Stimulated activated CD4-positive, alpha-beta T cell treated with anti-CD3 and anti-CD28 coated beads, Interleukin-4, amount 100 ng/mL, for 1 hour (primary cell): ENCODE results near the gene UNC45A.
A peak's percentile ranks its signal among the peaks of the same experiment; 100 is the strongest.
"Not testable (repeated sequence)": the region's sequence is repeated elsewhere in the genome, so short reads cannot be mapped to it uniquely, and the experiment has no call there.

Source experiments
- DNase-seq: peaks from one replicate; pipeline ENCODE4 v3.0.0-alpha.2; 2020

Gene UNC45A

GRCh38 chr15:90918034-90918788, 16.9 kb upstream of the UNC45A start:
- no peak for DNase-seq

- no peak for DNase-seq
Measured at GRCh38 chr15:90918835-90919234, 16.2 kb upstream of the UNC45A start.

- no peak for DNase-seq
Measured at GRCh38 chr15:90921887-90922286, 13.2 kb upstream of the UNC45A start.

DNA sequence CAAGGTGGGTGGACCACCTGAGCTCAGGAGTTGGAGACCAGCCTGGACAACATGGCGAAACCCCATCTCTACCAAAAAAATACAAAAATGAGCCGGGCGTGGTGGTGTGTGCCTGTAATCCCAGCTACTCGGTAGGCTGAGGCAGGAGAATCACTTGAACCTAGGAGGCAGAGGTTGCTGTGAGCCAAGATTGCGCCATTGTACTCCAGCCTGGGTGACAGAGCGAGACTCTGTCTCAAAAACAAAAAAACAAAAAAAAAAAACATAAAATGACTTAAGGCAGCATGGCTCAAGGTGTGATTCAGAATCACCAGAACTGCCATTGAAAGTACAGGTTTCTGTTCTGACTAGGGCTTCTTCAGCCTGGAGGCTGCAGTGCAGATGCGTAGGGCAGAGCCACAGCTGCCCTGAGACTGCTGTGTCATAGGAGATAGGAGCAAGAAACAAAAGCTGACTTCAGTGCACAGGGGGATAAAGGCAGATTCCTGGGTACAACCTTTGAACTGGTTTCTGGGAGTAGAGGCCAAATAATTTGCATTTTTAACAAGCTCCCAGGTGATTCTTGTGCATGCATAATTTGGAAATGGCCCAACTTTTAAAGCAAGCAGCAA, 12.3 kb upstream of the UNC45A start:
- not testable (repeated sequence) for DNase-seq

DNA sequence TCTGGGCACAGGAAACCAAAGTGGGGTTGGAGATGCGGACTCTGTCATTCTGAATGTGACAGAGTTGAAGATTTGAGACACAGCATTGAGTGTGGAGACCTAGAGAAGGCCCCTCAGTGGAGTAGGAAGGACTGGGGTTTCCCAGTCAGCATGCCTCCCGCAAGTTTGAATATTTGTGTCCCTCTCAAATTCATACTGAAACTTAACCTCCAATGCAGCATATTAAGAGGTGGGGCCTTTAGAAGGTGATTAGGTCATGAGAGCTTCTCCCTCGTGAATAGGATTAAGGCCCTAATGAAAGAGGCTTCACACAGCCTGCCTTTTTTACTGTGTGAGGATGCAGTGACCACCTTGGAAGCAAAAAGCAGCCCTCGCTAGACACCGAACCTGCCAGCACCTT, 10.7 kb upstream of the UNC45A start:
- DNase-seq = no peak

- not testable (repeated sequence) for DNase-seq
Measured at GRCh38 chr15:90926766-90927165, 8.3 kb upstream of the UNC45A start.

GRCh38 chr15:90928106-90928505, 7.0 kb upstream of the UNC45A start:
- DNase-seq = not testable (repeated sequence)

GRCh38 chr15:90929246-90930019, 5.7 kb upstream of the UNC45A start:
- no peak for DNase-seq

DNA sequence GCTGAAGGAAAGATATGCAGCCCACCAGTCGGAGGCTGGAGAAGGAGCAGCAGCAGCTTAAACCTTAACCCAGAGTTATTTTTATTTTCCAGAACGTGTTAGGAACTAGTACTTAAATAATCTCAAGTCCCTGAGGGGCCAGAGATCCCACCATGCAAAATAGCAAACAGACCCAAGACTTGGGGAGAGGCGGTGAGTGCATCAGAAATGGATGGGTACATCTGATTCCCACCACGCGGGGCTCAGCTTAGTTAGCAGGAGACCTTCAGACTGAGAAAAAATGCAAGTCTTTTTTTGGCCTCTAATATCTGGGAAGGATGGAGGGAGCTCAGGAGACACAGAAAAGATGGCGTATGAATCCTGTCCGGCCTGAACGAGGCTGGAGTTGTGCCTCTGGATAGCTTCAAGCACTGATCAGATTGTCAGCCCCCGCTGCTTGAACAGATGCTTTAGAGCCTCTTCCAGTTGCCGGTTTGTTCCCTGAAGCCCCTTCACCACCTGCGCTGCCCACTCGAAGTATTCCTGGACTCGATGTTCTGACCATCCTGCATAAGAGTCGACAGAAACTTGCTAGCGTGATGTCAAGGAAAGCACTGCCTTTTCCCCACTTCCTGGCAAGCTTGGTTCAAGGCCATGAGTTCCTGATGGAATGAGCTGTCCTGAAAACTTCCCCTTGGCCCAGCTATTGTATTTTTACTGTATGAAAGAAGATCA, 4.1 kb upstream of the UNC45A start:
- no peak for DNase-seq

DNA sequence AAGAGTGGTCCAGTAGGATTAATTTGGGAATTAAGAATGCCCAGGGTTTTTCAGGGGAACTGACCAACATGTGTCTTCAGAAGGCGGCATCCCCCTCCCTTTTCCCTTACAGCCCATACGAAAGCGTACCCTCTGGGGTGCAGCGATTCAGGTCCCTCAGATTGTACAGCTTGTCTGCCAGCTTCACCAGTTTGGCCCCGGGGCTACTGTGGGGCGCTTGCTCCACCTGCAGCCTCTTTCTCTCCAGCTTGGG, 3.6 kb upstream of the UNC45A start:
- no peak for DNase-seq

DNA sequence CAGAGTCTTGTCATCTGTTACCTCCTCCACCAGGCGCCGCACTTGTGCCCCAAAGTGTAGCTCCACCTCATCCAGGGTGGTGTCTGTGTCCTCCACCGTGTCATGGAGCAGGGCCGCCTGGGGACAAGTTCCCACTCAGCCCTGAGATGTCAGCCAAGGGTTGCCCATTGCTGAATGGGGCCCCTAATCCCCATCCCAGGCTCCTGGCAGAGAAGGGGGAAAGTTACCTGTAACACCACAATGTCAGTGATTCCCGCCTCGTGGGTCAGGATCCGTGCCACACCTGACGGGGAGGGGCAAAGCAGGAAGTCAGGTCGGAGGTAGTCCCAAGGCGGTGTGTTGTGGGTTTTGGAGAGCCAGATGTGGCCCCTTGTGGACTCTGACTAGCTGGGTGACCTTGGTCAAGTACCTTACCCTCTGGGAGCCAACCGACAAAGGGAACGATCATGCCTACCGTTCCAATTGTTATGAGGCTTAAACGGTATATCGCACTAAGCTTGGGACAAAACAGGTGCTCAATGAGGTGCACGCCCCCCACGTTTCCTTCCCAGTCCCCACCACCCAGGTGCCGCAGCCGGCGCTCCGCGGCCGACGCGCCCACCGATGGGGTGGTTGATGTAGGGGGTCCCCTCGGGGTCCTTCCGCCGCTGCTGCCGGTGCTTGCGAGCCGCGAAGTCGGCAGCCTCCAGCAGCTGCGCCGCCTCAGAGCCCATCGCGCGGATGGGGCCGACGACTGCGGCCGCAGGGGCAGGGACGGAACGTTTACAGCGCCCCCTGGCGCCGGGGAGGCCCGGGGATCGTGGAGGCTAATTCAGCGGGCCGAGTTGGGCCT, 3.0 kb upstream of the UNC45A start, which contains the start of gene HDDC3:
Gene HDDC3, minus strand, starts transcription at position 722 of the 832 bp plus-strand sequence. Its CDS starts 9 bp downstream, at position 713.
- peak; percentile 93 for DNase-seq

- DNase-seq = no peak
Measured at GRCh38 chr15:90932660-90932991, 2.5 kb upstream of the UNC45A start.

DNA sequence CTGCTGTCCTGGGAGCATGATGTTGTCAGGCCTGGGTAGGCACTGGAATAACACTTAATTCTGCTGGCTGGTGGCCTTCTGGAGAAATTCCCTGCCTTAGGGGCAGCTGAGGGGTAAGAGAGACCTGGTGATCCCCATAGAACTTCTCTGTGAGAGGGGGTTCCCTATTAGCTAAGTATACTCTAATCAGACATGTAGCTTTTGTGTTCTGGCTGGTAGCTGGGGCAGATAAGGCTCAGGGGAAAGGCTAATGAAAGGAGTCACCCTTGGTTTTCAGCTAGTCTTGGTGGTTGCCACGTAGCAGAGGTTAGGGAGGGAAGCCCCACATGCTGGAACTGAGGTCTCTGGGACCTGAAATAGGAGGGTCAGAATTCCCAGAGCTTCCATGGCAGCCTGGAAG, 1.8 kb upstream of the UNC45A start:
- no peak for DNase-seq

DNA sequence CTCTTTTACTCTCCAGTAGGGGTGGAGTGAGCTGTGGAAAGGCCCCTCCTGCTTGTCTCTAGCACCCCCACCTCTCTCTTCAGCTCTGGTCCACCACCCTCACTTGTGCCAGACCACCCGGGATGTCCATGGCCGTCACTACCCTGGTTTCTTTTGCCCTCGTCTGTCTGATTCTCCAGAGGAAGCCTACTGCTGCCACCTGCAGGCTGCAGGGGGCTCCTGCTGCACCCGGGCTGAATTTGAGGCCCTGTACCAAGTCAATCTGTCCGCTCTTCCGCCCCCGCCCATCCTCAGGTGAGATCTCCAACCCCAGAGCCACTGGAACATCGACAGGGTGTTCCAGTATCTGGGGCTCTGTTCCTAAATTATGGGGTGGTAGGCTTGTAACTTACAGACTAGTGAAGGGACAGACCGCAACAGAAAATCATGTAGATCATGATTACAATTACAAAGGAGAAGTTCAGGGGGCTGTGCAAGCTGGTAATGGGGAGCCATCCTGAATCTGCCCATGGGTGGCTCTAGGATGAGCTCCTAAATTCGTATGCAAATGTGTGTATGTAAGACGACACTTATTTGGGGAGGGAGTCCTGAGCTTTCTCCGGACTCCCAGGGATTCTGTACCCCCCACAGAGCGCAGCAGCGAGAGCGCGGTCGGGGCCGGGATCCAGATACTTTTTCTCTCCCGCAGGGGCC, 683 bp upstream of the UNC45A start:
- DNase-seq = peak; percentile 87

GRCh38 chr15:90936823-90937222, 1.7 kb downstream of the UNC45A start:
- no peak for DNase-seq

- DNase-seq = no peak
Measured at GRCh38 chr15:90938261-90938660, 3.2 kb downstream of the UNC45A start.

DNA sequence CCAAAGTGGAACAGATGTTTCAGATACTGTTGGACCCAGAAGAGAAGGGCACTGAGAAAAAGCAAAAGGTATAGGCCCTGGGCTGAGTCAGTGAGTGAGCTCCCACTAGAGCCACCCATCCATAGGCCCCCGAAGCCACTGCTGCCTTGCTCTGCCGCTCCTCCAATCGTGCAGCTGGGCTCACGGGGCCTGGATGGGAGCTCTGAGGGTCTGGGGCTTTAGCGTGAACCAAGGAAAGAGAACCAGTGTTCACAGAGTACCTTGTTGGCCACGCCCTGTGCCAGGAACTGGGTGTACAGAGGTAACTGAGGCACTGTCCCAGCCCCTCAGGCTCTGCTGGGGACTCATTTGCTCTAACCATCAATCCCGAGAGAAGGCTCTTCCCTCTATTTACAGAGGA, 4.7 kb downstream of the UNC45A start:
- no peak for DNase-seq

GRCh38 chr15:90941038-90941437, 6.0 kb downstream of the UNC45A start:
- DNase-seq = no peak

GRCh38 chr15:90942354-90943120, 7.5 kb downstream of the UNC45A start:
- no peak for DNase-seq

DNA sequence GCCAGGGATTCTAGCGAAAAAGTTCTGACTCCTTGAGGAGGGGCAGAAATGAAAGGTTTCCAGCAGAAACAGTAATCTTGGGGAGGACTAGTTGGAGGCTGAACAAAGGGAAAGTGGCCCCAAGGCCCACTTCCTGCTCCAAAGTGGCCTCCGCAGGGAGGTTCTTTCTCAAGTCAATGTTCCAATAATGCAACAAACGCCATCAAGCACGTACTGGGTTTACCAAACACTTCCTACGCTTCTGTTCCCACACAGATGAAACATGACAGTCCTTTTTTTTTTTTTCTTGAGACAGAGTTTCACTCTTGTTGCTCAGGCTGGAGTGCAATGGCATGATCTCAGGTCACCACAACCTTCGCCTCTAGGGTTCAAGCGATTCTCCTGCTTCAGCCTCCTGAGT, 10.0 kb downstream of the UNC45A start:
- no peak for DNase-seq

- DNase-seq = no peak
Measured at GRCh38 chr15:90946538-90946937, 11.5 kb downstream of the UNC45A start.
